Measurements from ENCODE around the gene CDNF.
A peak's percentile ranks its signal among the peaks of the same experiment; 100 is the strongest.

Gene CDNF

GRCh38 chr10:14787938-14788337, 49.9 kb downstream of the CDNF start:
- no peak for DNase-seq (ENCODE audit: low read depth)

- DNase-seq (ENCODE audit: low read depth), result no peak
Measured at GRCh38 chr10:14784459-14785055, 53.3 kb downstream of the CDNF start.

DNA sequence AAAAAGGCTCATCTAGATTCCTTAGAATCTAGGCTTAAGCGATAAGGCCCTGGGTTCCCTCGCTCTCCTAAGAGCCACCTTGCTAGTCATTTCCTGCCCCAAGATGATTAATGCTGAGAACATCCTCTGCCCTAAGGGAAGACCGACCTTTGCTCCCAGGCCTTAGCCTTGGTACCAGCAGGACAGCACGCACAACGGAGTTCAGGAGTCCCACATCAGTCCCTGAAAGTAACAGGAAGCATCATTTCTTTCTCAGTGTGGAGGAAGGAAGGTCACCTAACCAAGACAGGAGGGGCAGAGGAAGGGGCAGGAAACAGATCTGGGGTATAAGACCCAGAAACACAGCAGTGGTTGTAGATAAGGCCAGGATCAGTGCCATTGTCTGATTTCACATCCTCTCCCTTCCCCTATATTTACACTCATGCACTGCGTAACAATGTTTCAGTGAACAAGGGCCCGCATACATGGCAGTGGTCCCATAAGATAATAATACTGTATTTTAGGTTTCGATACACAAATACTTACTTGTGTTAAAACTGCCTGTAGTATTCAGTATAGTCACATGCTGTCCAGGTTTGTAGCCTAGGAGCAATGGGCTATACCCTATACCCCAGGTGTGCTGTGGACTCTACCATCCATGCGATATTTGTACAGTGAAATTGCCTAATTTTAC, 55.0 kb downstream of the CDNF start:
- no peak for DNase-seq (ENCODE audit: low read depth)

GRCh38 chr10:14781763-14782162, 56.1 kb downstream of the CDNF start:
- no peak for DNase-seq (ENCODE audit: low read depth)

DNA sequence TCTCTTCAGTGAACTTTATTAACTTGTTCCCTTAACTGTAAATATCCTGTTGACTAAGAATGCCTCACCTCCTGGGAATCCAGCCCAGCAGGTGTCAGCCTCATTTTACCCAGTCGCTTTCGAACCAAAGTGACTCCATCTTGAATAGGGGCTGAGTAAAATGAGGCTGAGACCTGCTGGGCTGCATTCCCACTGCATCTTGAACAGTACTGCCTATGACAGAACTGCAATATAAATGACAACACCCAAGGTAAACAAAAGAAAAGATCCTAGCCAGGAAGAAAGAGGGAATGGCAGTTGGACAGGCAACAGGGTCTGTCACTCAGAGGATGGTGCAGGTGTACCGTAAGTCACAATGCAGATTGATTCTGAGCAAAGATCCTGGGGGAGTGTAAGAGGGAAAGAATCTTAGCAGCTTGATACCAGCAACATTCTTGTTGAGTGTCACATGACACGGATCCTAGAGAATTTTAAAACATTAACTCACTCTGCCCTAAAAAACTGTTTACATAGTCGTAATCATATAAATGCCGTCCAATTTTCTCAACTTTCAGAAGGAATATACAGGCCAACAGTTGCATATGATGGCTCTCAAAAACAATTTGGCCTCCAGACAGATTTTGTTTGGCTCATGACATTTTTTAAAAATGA, 58.7 kb downstream of the CDNF start:
- DNase-seq (ENCODE audit: low read depth), result peak; percentile 54

GRCh38 chr10:14776546-14776945, 61.3 kb downstream of the CDNF start:
- DNase-seq (ENCODE audit: low read depth), result no peak

- no peak for DNase-seq (ENCODE audit: low read depth)
Measured at GRCh38 chr10:14775656-14776055, 62.2 kb downstream of the CDNF start.

DNA sequence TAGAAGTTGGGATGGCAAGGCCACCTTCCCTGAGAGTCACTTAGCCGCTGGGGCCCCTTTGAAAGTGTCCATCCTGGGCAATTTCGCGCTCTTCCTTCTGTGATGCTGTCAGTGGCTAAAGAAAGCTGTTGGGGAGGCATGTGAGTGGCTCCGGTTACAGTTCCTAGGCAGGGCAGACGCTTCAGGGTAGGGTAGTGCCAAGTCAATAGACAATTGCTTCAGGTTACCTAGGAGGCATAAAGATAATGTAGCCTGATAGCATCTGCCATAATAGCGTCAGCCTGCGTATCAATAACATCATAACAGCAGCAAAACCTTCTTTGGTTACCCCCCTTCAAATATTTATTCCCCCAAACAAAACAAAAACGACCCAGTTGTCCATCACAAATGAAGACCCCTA, 63.0 kb downstream of the CDNF start, which contains the start of gene FAM107B:
Gene FAM107B, minus strand, starts transcription at position 101 of the 400 bp plus-strand sequence. CDS start 234 bp downstream, outside the sequence.
- DNase-seq (ENCODE audit: low read depth), result no peak

GRCh38 chr10:14774214-14774580, 63.6 kb downstream of the CDNF start:
- DNase-seq (ENCODE audit: low read depth), result no peak

GRCh38 chr10:14773551-14774213, 64.2 kb downstream of the CDNF start:
- no peak for DNase-seq (ENCODE audit: low read depth)

DNA sequence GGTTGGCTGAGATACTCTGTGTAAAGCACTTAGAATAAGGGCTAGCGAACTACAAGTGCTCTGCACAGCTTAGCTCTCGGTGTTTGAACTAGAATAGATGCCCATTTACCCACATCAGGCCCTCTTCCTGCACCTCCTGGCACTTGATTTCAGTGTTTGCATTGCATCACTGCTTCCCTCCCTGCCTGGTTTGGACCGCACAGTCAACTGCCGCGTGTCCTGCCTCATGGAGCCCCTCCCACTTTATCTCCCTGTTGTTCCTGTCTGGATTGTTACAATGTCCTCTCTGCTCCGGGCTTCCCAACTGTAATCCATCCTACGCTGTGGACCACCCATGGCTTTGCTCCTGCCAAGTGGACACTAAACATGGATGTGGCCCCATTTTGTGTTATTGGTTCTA, 65.4 kb downstream of the CDNF start:
- no peak for DNase-seq (ENCODE audit: low read depth)

GRCh38 chr10:14770927-14771326, 66.9 kb downstream of the CDNF start:
- no peak for DNase-seq (ENCODE audit: low read depth)
